NCI-H2107 (cell line): ENCODE data around the gene TRIP4.
A peak's percentile ranks its signal among the peaks of the same experiment; 100 is the strongest.
"Not testable (repeated sequence)": the region's sequence is repeated elsewhere in the genome, so short reads cannot be mapped to it uniquely, and the experiment has no call there.

ENCODE experiments used
- DNase-seq: peaks from one replicate; lab custom pipeline; 2025; lab: John Stamatoyannopoulos, UW

TRIP4 gene

GRCh38 chr15:64387562-64388168, at the start of gene TRIP4:
TSS of gene TRIP4 (plus strand) at chr15:64387836. CDS start at chr15:64387864, 28 bp downstream.
- peak; percentile 86 for DNase-seq

- DNase-seq: no peak
These were observed 47.3 kb upstream of the TRIP4 start for GRCh38 chr15:64340355-64340754.

GRCh38 chr15:64341961-64342360, 45.7 kb upstream of the TRIP4 start:
- DNase-seq: no peak

GRCh38 chr15:64343222-64343621, 44.4 kb upstream of the TRIP4 start:
- DNase-seq: no peak

GRCh38 chr15:64343841-64344240, 43.8 kb upstream of the TRIP4 start:
- no peak for DNase-seq

- no peak for DNase-seq
These were observed 42.9 kb upstream of the TRIP4 start for GRCh38 chr15:64344651-64345294.

GRCh38 chr15:64346242-64346641, 41.4 kb upstream of the TRIP4 start:
- not testable (repeated sequence) for DNase-seq

- DNase-seq: no peak
These were observed 39.2 kb upstream of the TRIP4 start for GRCh38 chr15:64348455-64348854.

GRCh38 chr15:64349375-64349774, 38.3 kb upstream of the TRIP4 start:
- no peak for DNase-seq

- DNase-seq: no peak
These were observed 36.4 kb upstream of the TRIP4 start for GRCh38 chr15:64351265-64351664.

- DNase-seq: no peak
These were observed 32.8 kb upstream of the TRIP4 start for GRCh38 chr15:64354688-64355344.

GRCh38 chr15:64355348-64355943, 32.2 kb upstream of the TRIP4 start:
- DNase-seq: no peak

- peak; percentile 79 for DNase-seq
These were observed 31.5 kb upstream of the TRIP4 start, which contains the start of gene CSNK1G1 for GRCh38 chr15:64355944-64356709. TSS of gene CSNK1G1 (minus strand) at chr15:64356173. CDS start at chr15:64300499, 55,674 bp downstream.

- no peak for DNase-seq
These were observed 31.0 kb upstream of the TRIP4 start for GRCh38 chr15:64356710-64357040.

- DNase-seq: no peak
These were observed 26.4 kb upstream of the TRIP4 start for GRCh38 chr15:64361259-64361658.

- no peak for DNase-seq
These were observed 18.5 kb upstream of the TRIP4 start for GRCh38 chr15:64369078-64369607.

GRCh38 chr15:64371383-64371782, 16.3 kb upstream of the TRIP4 start:
- DNase-seq: not testable (repeated sequence)

- DNase-seq: no peak
These were observed 14.3 kb upstream of the TRIP4 start for GRCh38 chr15:64373360-64373759.

- no peak for DNase-seq
These were observed 8.2 kb upstream of the TRIP4 start for GRCh38 chr15:64379216-64379960.

- not testable (repeated sequence) for DNase-seq
These were observed 7.3 kb upstream of the TRIP4 start for GRCh38 chr15:64380130-64380870.
